Kidney (tissue), 14 donors: ENCODE results near the gene PDE4D. TPM values are rescaled to one million over a fixed set of nuclear protein-coding genes. Genes with fewer than 3 reads are reported as not detected.

ENCODE experiments used
- DNase-seq, 5 donors: peaks; one replicate each; pipeline ENCODE4 v3.0.0-alpha.2; 2013 to 2020
- FAIRE-seq: peaks from 2 replicates; lab custom pipeline; 2012; peaks lifted over from hg19 to GRCh38; lab: Jason Lieb, UNC
- H3K27ac ChIP-seq, 2 donors: one replicate each; pipeline ENCODE4 v1.7.0; 2013; ENCODE audit warnings: low read depth in 2 of 2, low read length in 2 of 2, inconsistent platforms in 1 of 2
- H3K27me3 ChIP-seq: one replicate; pipeline ENCODE4 v1.7.1; 2013; ENCODE audit warnings: low read length, inconsistent platforms; ENCODE audit not compliant: control insufficient read depth, insufficient read depth
- H3K36me3 ChIP-seq, 3 donors: one replicate each; pipeline versions ENCODE4 v1.7.0 to v1.7.1; 2013; ENCODE audit warnings: low read length in 3 of 3, control low read depth in 1 of 3, inconsistent platforms in 1 of 3; ENCODE audit not compliant: insufficient read depth in 3 of 3, control insufficient read depth in 2 of 3
- H3K4me1 ChIP-seq, 3 donors: one replicate each; pipeline versions ENCODE4 v1.7.0 to v1.7.1; 2013; ENCODE audit warnings: low read length in 3 of 3, inconsistent platforms in 1 of 3, low read depth in 1 of 3; ENCODE audit not compliant: control insufficient read depth in 2 of 3, insufficient read depth in 2 of 3
- H3K4me3 ChIP-seq, 3 donors: one replicate each; pipeline versions ENCODE4 v1.7.0 to v1.8.1; 2013; ENCODE audit warnings: low read length in 3 of 3, control low read depth in 1 of 3, inconsistent platforms in 1 of 3
- H3K9ac ChIP-seq, 3 donors: one replicate each; pipeline versions ENCODE4 v1.7.0 to v1.7.1; 2013; ENCODE audit warnings: low read length in 3 of 3, control low read depth in 1 of 3, inconsistent platforms in 1 of 3
- H3K9me3 ChIP-seq, 3 donors: one replicate each; pipeline versions ENCODE4 v1.7.0 to v1.7.1; 2013; ENCODE audit warnings: low read length in 3 of 3, control low read depth in 1 of 3, inconsistent platforms in 1 of 3; ENCODE audit not compliant: control insufficient read depth in 2 of 3, insufficient read depth in 1 of 3
- CTCF ChIP-seq: IDR thresholded peaks from 3 replicates; pipeline ENCODE4 v1.5.1; 2012; ENCODE audit warnings: mild to moderate bottlenecking, moderate library complexity, borderline replicate concordance; ENCODE audit not compliant: insufficient read depth; ENCODE audit errors: extremely low read depth
- intact Hi-C: fragments of 100-400 bp; cut with DNase I; formaldehyde crosslinking; loops from one replicate; pipeline ENCODE4 v1.11.1; 2022
- polyA plus RNA-seq: library from polyadenylated mRNA; stranded (reverse); fragments of 350-450 nt; fragmentation: Illumina TruSeq; extraction: RNeasy Lipid Tissue Mini Kit (QIAGEN cat#74804); gene quantifications from one replicate; pipeline ENCODE4 v1.2.3, GENCODE V29; 2014; ENCODE audit warnings: low read depth, low replicate concordance; ENCODE audit not compliant: insufficient read depth
- total RNA-seq: library from RNA; stranded (reverse); fragmentation: NEBNext Ultra II Directional; extraction: Animal tissue kit (Norgen Biotek cat#: 25700); gene quantifications from one replicate; pipeline ENCODE4 v1.2.1, GENCODE V29; 2021
- donor health status: control.
- donor health status: control.
- donor health status: control.
- donor health status: control.
- donor health status: control.
- donor health status: DM: yes; HTN: yes; CAD: no.
- donor health status: Normal renal cell carcinoma (clear cell type).

PDE4D gene
- total and polyA plus RNA-seq, 2 donors from 2014 or later = 9.2 to 78.9 TPM

- H3K36me3 ChIP-seq = no peaks in the 10 kb centered on the region
- DNase-seq (no peak), FAIRE-seq (no peak)
- H3K9me3 ChIP-seq = no peaks in the 10 kb centered on the region
- TF ChIP-seq CTCF = no peak
- H3K4me1 ChIP-seq = peaks cover 0 to 3% (median 2%) of the 10 kb centered on the region in 3 donors
- no peak overlapping the region for H3K27ac ChIP-seq
- H3K4me3 ChIP-seq = no peak overlapping the region
- no peaks in the 10 kb centered on the region for H3K27me3 ChIP-seq
- H3K9ac ChIP-seq = no peak overlapping the region
- intact Hi-C loops = no loop called here
These were observed 825.4 kb downstream of the PDE4D start for GRCh38 chr5:59067956-59068656.

GRCh38 chr5:59066367-59067163 lies 827.0 kb downstream of the PDE4D start:
- Histone ChIP-seq H3K4me1 (peaks cover 0 to 5% (median 2%) of the 10 kb centered on the region in 3 donors), H3K9ac (no peak overlapping the region), H3K4me3 (no peak overlapping the region), H3K36me3 (no peaks in the 10 kb centered on the region), H3K27me3 (no peaks in the 10 kb centered on the region), H3K27ac (no peak overlapping the region), H3K9me3 (no peaks in the 10 kb centered on the region)
- FAIRE-seq = no peak
- no peak for TF ChIP-seq CTCF
- no peak for DNase-seq
- intact Hi-C loops = no loop called here

- Histone ChIP-seq H3K4me3 (no peak overlapping the region), H3K27ac (no peak overlapping the region), H3K27me3 (no peaks in the 10 kb centered on the region), H3K4me1 (peaks cover 0 to 5% (median 2%) of the 10 kb centered on the region in 3 donors), H3K9me3 (no peaks in the 10 kb centered on the region), H3K9ac (no peak overlapping the region), H3K36me3 (no peaks in the 10 kb centered on the region)
- TF ChIP-seq CTCF = no peak
- DNase-seq = no peak
- intact Hi-C loops = no loop called here
- no peak for FAIRE-seq
These were observed 828.0 kb downstream of the PDE4D start for GRCh38 chr5:59065554-59065953.
